Embryonic facial prominence (tissue), 1 donor: ENCODE measurements around the gene PPIE.

Source experiments
- DNase-seq: peaks from one replicate; pipeline ENCODE4 v3.0.0-alpha.2; 2016; ENCODE audit errors: extremely low spot score

The PPIE gene

DNA sequence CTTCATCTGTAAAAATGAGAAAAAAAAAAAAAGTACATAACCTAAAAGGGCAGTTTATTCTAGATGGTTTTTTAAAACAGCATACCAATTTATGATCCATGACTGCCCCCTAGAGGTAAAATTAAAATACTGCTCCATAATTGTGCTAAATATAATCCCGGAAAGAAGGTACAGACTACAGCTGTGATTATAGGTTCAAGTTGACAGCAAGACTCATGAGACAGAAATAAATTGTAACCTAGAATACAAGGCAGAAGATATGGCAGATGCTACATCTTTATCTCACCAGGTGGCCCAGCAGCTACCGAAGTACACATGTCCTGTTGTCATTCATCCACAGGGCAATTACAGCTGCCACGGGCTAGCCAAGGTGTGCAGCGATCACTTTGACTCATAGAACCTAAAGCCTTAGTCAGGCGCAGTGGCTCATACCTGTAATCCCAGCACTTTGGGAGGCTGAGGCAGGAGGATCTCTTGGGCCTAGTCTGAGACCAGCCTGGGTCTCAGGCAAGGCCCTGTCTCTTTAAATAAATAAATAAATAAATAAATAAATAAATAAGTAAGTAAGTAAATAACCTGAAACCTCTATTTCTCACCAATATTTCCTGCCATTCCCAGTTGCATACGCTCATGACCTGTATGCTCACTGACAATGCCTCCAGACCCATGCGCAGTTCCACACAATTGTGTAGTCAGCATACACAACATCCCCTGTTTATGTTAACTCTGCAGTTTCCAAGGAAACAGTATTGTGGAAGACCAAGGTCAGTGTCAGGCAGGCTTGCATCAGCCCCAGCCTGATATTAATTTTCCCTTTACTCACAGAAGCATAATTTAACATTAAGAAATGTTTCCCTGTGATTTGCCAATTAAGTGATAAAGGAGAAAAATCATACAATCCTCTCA, 18.3 kb upstream of the PPIE start:
- peak; percentile 70 for DNase-seq

DNA sequence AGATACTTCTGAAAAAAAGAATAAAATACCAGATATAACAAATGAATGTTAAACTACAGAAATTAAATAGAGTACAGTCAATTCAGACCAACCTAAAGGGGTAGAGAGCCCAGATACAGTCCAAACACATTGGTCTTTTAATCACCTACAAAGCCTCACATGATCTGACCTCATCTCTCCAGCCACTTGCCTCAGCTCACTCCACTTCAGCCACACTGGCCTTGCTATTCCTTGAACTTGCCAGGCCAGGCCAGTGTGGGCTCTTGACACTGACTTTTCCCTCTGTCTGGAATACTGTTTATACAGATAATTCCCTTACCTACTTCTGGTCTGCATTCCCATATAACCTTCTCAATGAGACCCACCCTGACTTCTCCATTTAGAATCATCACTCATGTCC, 17.0 kb upstream of the PPIE start:
- no peak for DNase-seq

DNA sequence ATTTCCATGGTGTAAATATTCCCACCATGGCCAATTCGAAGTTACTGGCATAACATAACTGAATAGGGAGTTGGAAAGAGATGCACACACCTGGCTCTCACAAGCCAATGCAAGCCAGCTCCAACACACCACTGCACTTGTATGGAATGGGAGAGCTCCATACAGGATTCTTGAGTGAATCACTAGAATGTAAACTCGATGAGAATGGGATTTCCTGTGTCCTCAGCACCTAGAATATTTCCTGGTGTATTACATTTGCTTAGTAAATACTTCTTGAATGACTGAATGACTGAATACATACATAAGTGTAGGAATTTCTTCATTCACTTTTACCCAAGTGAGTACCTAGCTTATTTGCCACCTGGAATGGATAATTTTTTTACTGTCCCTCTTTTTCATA, 16.2 kb upstream of the PPIE start:
- no peak for DNase-seq

DNA sequence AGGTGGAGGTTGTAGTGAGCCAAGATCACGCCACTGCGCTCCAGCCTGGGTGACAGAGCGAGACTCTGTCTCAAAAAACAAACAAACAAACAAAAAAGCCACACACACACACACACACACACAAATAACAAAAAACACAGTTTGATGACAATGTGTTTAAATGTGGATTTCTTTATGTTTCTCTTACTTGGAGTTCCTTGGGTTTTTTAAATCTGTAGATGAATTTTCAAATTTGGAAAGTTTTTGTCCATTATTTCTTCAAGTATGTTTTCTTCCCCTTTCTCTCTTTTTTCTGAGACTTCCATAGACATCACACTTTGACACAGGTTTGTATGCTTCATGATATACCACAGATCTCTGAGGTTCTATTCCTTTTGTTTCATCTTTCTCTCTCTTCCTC, 12.1 kb upstream of the PPIE start:
- no peak for DNase-seq

DNA sequence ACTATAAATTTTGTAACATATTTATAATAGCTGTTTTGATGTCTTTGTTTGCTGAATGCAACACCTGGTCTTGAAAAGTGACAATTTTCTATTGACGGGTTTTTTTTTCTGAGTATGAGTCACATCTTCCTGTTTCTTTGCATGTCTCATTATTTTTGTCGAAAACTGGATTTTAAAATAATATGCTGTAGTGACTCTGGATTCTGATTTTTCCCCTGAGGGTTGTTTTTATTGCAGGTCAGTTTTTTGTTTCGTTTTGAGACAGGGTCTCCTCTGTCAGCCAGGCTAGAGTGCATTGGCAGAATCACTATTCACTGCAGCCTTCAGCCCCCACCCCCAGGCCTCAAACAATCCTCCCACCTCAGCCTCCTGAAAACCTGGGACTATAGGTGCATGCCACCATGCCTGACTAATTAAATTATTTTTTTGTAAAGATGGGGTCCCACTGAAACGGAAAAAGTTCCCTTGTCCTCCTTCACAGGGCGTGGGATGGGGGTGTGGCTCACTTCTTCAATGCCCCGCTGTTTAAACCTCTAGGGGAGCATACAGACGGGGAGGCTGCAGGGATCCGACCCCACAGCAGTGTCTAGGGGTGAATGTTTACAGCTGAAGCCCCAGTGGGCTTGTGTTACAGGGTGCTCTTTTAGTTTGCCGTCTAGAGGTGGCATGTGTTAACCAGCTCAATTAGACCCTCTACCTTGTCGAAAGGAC, 11.3 kb upstream of the PPIE start:
- no peak for DNase-seq

DNA sequence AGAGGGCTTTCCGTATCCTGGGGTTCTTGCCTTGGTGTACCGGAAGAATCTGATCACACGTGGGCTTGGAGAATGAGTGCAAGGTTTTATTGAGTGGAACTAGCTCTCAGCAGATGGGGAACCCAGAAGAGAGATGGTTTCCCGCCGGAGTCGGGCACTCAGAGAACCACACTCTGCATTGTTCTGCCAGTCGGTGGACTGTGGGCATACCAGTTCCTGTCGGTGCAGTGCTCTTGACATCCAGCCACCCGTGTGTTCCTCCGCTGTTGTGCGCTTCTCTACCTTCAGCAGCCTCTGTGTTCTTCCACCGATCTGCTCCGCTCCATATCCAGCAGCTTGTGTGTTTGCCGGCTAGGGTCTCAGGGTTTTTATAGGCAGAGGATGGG, 10.8 kb upstream of the PPIE start:
- DNase-seq: no peak

DNA sequence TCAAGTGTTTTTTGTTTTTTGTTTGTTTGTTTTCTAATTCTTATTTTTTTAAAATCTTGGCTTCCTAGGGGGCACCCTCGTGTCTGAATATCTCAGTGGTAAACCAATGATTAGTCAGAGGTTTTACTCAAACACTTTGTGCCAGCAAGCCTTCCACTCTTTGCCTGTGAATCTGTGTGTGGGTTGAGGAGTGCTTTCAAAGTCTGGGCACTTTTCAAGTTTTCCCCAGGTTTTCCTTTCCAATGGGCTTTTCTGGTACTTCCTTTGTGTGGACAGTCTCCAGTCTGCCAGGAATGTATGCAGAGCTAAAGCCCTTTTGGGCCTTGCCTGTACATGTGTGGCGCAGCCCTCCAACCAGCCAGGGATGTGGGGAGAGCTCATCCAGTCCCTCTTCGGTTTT, 9.7 kb upstream of the PPIE start:
- no peak for DNase-seq

DNA sequence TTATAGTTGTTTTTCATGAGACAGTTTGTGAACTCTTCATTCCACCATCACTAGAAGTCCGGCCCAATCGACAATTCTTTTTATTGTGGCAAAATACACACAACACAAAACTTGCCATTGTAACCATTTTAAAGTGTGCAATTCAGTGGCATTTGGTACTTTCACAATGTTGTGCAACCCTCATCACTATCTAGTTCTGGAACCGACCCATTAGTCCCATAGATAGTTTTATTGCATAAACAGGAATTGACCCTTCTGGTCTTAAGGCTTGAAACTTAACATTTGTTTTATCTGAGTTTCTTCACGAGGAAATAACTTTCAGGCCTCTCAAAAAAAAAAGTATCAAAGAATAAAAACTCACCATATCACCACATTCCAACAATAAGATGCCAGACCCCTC, 8.8 kb upstream of the PPIE start:
- DNase-seq: no peak

DNA sequence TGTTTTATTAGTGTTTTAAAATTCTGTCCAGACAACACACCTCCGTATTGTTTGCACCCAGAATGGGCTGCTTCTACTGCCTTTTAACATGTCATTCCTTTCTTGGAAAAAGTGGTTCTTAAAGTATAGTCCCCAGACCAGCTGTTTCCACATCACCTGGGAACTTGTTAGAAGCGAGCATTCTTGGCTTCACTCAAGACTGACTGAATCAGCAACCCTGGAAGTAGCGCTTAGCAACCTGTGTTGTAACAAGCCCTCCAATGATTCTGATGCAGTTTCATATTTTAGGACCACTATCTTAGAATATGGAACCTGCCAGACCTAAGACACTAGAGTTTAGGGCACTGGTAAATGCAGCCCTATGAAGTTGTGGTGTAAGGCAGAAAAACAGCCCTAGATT, 6.0 kb upstream of the PPIE start:
- DNase-seq: no peak

DNA sequence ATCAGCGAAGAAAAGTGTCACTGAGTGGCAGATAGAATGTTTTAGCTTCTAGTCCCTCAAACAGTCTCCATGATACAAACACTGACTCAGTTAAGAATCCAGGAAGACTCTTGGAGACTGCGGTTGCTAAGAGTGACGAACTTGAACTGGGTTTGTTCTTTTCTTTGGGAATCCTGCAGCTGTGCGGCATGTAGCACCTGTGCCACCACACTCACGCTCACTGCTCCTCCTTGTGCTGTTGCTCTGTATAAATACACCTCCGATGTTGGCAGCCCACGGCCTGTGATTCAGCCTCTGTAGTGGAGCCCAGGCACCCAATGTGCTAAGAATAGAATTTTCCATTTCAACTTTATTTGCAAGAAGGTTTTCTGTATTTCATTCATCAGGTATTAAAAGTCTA, 5.5 kb upstream of the PPIE start:
- no peak for DNase-seq

DNA sequence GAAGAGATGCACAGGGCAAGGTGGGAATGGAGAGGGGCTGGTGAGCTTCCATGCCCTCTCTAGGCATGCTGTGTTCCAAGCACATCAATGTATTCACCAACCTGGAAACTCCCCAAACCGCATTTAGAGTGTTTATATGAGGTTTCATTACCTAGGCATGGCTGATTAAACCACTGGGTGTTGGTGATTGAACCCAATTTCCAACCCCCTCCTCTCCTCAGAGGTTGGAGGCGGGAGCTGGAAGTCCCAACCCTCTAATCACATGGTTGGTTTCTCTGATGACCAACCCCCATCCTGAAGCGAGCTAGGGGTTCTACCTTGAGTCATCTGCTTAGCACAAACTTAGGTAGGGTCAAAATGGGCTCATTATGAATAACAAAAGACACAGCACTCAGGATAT, 3.0 kb upstream of the PPIE start:
- DNase-seq: no peak

DNA sequence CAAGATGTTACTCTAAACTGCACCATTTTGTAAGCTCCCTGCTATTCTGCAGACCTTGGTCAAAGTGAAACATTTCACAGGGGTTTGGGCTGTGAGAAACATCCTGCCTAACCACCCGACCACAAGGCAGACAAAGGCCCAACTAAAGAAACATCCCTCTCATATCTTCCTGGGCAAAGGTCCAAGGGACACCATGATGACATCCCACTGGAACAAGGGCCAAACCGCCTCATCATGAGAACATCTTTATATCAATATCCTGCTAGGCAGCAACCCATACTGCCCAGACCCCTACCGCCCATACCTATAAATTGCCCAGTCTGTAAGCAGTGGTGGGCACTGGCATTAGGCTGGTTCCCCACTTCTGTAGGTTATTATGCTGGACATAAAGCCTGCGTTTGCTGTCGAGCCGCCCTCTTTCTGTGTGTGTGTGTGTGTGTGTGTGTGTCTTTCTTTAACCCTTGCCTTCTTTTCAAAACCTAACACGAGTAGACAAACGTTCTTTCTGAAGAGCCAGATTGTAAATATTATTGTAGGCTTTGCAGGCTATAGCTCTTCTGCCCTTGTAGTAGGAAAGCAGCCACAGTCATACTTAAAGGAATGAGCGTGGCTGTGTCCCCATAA, 1.0 kb upstream of the PPIE start:
- no peak for DNase-seq

DNA sequence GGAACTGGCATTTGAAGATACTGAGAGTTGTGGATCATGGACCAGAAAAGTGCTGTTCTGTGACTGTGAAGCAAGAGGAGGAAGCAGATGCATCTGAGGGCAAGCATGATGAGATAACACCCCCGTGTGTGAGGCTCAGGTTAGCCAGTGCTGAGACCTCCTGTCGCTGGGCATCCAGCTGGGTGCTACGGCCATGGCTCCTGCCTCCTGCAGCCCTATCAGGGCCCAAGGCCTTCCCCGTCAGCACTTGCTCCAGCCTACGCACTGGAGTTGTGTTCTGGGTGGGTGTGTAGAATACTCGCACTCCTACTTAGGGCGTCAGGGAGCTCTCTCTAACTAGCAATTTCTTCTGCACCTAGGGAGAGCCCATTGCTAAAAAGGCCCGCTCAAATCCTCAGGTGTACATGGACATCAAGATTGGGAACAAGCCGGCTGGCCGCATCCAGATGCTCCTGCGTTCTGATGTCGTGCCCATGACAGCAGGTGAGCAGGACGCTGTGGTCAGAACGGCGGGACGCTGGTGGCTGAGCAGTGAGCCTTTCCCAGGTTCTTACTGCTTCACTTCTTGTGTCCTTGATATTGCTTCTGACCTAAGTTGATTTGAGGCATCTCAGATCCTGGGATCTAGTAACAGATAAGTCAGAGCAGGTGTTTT, 6.5 kb downstream of the PPIE start:
- no peak for DNase-seq

DNA sequence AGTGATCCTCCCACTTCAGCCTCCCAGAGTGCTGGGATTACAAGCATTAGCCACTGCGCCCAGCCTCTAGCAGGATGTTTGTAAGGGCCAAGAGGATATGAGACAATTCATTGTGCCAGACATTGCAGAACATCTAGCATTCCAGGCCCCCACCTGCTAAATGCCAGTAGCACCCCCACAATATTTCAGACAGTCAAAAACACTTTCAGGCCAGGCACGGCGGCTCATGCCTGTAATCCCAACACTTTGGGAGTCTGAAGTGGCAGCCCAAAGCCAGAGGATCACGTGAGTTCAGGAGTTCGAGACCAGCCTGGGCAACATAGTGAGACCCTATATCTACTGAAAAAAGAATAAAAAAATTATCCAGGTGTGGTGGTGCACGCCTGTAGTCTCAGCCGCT, 12.9 kb downstream of the PPIE start:
- DNase-seq: no peak

DNA sequence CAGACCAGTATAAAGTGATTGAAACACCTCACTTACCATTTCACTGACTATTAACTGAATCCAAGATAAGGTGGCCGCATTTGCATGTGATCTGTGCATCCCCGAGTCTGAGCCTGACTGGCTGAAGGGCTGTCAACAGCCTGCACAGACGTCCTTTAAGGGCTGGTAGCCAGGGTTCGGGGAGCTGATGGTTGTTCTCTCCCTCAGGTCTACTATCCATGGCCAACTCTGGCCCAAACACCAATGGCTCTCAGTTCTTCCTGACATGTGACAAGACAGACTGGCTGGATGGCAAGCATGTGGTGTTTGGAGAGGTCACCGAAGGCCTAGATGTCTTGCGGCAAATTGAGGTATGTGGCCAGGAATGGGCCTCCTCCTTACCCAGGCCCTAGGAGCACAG, 14.0 kb downstream of the PPIE start:
- no peak for DNase-seq

DNA sequence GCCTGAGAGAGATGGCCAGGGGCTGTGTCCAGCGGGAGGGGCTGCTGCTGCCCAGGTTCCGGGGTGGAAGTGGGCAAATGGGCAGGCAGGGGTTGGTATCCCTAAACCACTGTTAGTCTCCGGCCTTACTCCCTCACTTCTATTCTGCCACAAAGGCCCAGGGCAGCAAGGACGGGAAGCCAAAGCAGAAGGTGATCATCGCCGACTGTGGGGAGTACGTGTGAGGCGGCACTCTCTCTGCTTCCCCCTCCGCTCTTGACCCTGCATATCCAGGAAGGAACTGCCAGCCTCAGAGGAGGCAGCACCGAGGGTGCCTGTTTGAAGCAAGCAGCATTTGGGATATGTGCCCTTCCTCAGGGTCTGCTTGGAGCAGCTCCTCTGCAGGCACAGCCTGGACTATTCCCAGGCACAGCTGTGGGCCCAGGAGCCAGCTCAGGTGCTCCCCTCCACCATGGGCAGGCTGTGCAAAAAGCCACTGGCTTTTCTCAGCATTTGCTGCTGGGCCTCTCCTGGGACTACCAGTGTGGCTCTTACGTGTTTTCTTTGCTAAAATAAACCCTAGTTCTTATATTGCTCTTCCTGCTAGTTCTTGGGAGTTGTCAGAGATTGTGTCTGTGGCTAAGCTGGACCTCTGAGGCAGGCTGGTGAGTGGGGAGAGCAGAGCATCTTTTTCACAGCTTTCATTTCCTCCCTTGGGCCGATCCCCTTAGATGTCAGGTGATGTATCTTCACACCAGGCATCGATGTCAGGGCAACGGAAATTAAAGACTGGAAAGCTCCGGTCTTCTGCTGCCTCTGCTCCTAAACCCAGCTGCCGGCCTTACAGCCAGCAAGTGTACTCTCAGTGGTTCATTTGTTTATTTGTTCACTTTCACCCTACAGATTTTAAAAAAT, 14.7 kb downstream of the PPIE start:
- no peak for DNase-seq

DNA sequence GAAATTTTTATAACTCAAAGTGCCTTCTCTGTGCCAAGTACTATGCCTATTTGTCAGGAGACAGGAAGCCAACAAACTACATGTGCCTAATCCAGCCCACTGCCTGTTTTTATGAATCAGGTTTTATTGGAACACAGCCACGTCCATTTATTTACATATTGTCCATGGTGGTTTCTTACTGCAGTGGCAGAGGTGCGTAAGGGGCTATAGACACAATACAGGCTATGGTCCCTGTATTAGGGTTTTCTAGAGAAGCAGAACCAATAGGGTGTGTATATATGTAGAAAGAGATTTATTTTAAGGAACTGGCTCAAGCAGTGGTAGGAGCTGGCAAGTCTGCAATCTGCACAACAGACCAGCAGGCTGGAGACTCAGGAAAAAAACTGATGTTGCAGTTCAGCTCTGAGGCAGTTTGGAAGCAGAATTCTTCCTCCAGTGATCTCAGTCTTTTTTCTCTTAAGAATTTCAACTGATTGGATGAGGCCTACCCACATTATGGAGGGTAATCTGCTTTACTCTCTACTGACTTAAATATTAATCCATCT, 15.4 kb downstream of the PPIE start:
- no peak for DNase-seq

DNA sequence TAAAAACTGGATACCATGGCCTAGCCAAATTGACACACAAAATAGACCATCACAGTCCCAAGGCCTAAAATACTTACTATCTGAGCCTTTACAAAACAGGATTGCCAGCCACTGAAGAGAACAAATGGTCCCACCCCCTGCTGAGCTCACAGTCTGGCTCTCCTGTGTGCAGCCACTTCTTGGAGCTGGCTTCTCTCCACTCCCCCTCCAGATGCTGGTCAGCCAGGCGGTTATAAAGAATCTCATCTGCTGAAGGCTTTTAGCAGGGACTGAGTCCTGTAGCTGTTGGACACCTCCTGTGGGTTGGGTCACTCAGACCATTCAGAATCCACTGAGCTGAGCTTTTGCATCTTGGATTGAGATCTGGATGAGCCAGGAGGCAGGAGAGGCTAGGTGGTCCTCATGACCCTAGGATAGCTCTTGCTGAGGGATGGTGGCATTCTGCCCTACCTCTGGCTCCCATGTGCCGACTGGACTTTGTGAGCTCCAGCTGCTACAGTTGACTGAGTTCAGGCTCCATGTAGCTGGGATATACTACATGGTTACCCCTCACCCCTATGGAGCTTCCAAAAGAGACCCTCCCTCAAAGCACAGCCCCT, 16.3 kb downstream of the PPIE start:
- no peak for DNase-seq

DNA sequence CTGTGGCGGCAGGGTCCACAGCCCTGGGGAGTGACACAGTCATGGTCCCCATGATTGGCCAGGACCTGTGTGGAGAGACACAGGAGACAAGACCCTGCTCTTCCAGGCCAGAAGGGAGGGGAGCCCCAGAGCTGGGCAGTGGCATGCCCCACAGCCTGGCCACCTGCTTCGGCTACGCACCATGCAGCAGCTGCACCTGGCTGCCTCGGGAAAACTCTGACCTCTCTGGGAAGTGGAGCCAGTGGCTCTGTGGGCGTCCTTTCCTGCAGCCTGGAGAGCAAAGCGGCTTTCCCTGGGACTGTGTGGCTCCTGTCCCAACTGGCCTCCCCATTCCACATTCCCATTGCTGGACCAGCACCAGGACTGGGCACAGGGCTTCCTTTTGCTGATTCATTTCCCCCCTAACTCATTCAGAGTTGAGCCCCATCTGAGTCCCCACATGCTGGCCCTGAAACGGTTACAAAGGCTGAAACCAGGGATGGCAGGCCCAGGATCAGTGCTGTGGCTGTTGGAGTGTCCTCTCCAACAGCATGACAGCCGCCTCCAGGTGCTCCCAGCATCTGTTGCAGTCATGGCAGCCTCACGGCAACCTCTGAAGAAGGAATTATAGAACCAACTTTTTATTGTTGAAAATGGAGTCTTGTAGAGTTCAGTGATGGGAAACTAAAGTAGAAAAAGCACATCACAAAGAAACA, 17.4 kb downstream of the PPIE start:
- DNase-seq: no peak

DNA sequence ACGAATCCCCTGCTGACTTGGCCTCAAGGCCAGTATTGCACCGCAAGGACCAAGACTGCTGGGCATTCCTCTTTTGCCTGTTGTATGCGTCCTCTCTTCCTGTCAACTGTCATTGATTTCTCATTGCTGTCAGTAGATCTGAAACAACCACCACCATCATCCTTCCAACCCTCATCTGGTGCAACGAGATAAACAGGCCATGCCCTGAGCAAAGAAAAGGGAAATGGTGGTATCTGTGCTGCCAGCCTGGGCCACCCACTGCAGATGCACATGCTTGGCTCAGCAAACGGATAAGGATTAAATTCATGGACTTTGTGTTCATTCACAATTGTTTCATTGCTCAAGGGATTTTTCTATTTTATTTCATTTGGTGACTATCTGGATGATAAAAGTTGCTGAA, 18.8 kb downstream of the PPIE start:
- no peak for DNase-seq
